HG03565 (cell line): ENCODE results near the gene GLIS1.

Experiments
- ATAC-seq: cut with Tn5 transposase; IDR thresholded peaks from one replicate; pipeline ENCODE4 v1.9.1; 2021; ENCODE audit warnings: mild to moderate bottlenecking, moderate library complexity; ENCODE audit not compliant: unreplicated experiment

The GLIS1 gene

GRCh38 chr1:53541263-53541625 is 197.7 kb downstream of the GLIS1 start:
- ATAC-seq, result no peak

GRCh38 chr1:53540604-53541262 is 198.2 kb downstream of the GLIS1 start:
- no peak for ATAC-seq

- ATAC-seq, result no peak
These were observed 199.0 kb downstream of the GLIS1 start for GRCh38 chr1:53539711-53540603.

- ATAC-seq, result no peak
These were observed 199.7 kb downstream of the GLIS1 start for GRCh38 chr1:53539226-53539625.

- ATAC-seq, result no peak
These were observed 202.4 kb downstream of the GLIS1 start for GRCh38 chr1:53536606-53537005.

- no peak for ATAC-seq
These were observed 203.1 kb downstream of the GLIS1 start for GRCh38 chr1:53535846-53536245.

- no peak for ATAC-seq
These were observed 203.7 kb downstream of the GLIS1 start for GRCh38 chr1:53535226-53535625.

GRCh38 chr1:53532912-53533311 is 206.1 kb downstream of the GLIS1 start:
- ATAC-seq, result no peak

- no peak for ATAC-seq
These were observed 206.6 kb downstream of the GLIS1 start for GRCh38 chr1:53532377-53532776.

GRCh38 chr1:53530550-53530949 is 208.4 kb downstream of the GLIS1 start:
- ATAC-seq, result no peak

GRCh38 chr1:53529555-53529954 is 209.4 kb downstream of the GLIS1 start:
- no peak for ATAC-seq

- ATAC-seq, result no peak
These were observed 211.6 kb downstream of the GLIS1 start for GRCh38 chr1:53527368-53527767.

GRCh38 chr1:53526451-53527101 is 212.4 kb downstream of the GLIS1 start:
- ATAC-seq, result no peak

GRCh38 chr1:53525595-53525994 is 213.4 kb downstream of the GLIS1 start:
- ATAC-seq, result no peak

GRCh38 chr1:53524428-53525375 is 214.3 kb downstream of the GLIS1 start:
- ATAC-seq, result no peak

- ATAC-seq, result no peak
These were observed 216.9 kb downstream of the GLIS1 start for GRCh38 chr1:53521924-53522552.

- ATAC-seq, result no peak
These were observed 218.5 kb downstream of the GLIS1 start for GRCh38 chr1:53520481-53520880.

- ATAC-seq, result no peak
These were observed 219.5 kb downstream of the GLIS1 start for GRCh38 chr1:53519421-53519820.

GRCh38 chr1:53518775-53519174 is 220.2 kb downstream of the GLIS1 start:
- ATAC-seq, result no peak

GRCh38 chr1:53517821-53518352 is 221.1 kb downstream of the GLIS1 start:
- no peak for ATAC-seq
